NB4 (cell line): Measurements from ENCODE around the gene LRIG2.

Experiments
- CTCF ChIP-seq: IDR thresholded peaks from one replicate; pipeline ENCODE4 v1.5.1; 2012; ENCODE audit warnings: low read depth, low read length
- POLR2A ChIP-seq: IDR thresholded peaks from 2 replicates; pipeline ENCODE4 v1.6.1; 2011; ENCODE audit warnings: mild to moderate bottlenecking; ENCODE audit not compliant: insufficient read length; ENCODE audit errors: extremely low read depth

- TF ChIP-seq CTCF, result no peak
- TF ChIP-seq POLR2A, result no peak
These were observed 105.1 kb downstream of the LRIG2 start for GRCh38 chr1:113178106-113178505.
